ENCODE data around the gene DZIP1L. TPM values are rescaled to one million over a fixed set of nuclear protein-coding genes. Genes with fewer than 3 reads are reported as not detected.

DZIP1L gene
- total and polyA plus RNA-seq, 4 donors: 1.3 to 48.3 (median 18.4) TPM

DNA sequence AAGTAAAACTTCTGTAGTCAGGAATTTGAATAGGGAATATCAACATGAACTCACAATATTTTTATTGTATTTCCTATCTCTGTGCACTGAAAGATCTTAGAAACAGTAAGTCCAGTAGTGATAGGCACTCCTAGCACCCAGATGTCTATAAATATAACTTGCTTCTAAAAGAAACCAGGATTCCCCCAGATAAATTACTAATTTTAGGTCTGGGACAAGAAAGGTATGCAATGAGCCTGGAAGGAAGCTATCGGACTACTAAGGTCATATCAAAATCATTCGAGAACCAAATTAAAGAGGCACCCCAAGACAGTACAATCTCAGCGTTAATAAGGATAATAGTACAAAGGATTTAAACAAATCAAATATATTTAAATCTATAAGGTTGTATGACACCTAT, 58.0 kb downstream of the DZIP1L start:
- Histone ChIP-seq H3K27ac (ENCODE audit: low read depth in 1 of 2, low read length in 2 of 2) (no peak overlapping the region), H3K4me1 (ENCODE audit: control insufficient read depth in 1 of 2, insufficient read depth in 2 of 2, low read length in 2 of 2) (no peaks in the 10 kb centered on the region), H3K27me3 (ENCODE audit: control insufficient read depth in 1 of 2, insufficient read depth in 2 of 2, low read length in 1 of 2) (no peaks in the 10 kb centered on the region), H3K4me3 (ENCODE audit: low read length in 2 of 2) (no peak overlapping the region), H3K9me3 (ENCODE audit: control insufficient read depth, low read length) (no peaks in the 10 kb centered on the region), H3K36me3 (ENCODE audit: control insufficient read depth in 1 of 2, insufficient read depth in 2 of 2, low read length in 1 of 2) (no peaks in the 10 kb centered on the region)
- DNase-seq (no peak), ATAC-seq (ENCODE audit: low FRiP score) (no peak)
- 92 to 96% methylated on average over 3 of the region's 3 CpGs for WGBS, 2 donors
- intact Hi-C loops (cut with DNase I): loop anchor here in 1 of 2 donors (10.0 kb wide), 1 partner anchor 953 kb away; no protein-coding TSS in a partner anchor

DNA sequence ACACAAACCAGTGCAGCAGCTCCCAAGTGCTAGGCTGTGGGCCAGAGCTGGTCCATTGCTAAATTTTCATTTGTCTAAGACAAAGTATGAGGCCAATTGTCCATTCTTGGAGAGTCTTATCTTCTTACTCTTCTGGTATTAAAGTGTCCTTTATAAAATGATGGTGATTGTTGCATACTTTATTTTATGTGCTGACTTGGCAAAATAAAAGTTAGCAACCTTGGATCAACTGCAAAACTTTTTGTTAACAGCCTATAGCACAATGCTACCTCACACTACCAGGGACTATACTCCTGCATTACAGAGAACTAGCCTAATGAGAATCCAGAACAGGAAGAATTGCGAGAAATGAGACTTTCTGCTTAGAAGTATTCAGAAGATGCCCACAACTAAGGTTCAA, 61.4 kb downstream of the DZIP1L start:
- Histone ChIP-seq H3K27me3 (ENCODE audit: control insufficient read depth in 1 of 2, insufficient read depth in 2 of 2, low read length in 1 of 2) (no peaks in the 10 kb centered on the region), H3K4me3 (ENCODE audit: low read length in 2 of 2) (no peak overlapping the region), H3K9me3 (ENCODE audit: control insufficient read depth, low read length) (no peaks in the 10 kb centered on the region), H3K4me1 (ENCODE audit: control insufficient read depth in 1 of 2, insufficient read depth in 2 of 2, low read length in 2 of 2) (no peaks in the 10 kb centered on the region), H3K27ac (ENCODE audit: low read depth in 1 of 2, low read length in 2 of 2) (no peak overlapping the region), H3K36me3 (ENCODE audit: control insufficient read depth in 1 of 2, insufficient read depth in 2 of 2, low read length in 1 of 2) (peaks cover 0 to under 1% of the 10 kb centered on the region in 2 donors)
- intact Hi-C loops (cut with DNase I): loop anchor here in 1 of 2 donors (10.0 kb wide), 1 partner anchor 949 kb away; no protein-coding TSS in a partner anchor
- ATAC-seq (ENCODE audit: low FRiP score) (no peak), DNase-seq (no peak)
- WGBS, 2 donors: 96 to 97% methylated on average over 1 of the region's 1 CpG

DNA sequence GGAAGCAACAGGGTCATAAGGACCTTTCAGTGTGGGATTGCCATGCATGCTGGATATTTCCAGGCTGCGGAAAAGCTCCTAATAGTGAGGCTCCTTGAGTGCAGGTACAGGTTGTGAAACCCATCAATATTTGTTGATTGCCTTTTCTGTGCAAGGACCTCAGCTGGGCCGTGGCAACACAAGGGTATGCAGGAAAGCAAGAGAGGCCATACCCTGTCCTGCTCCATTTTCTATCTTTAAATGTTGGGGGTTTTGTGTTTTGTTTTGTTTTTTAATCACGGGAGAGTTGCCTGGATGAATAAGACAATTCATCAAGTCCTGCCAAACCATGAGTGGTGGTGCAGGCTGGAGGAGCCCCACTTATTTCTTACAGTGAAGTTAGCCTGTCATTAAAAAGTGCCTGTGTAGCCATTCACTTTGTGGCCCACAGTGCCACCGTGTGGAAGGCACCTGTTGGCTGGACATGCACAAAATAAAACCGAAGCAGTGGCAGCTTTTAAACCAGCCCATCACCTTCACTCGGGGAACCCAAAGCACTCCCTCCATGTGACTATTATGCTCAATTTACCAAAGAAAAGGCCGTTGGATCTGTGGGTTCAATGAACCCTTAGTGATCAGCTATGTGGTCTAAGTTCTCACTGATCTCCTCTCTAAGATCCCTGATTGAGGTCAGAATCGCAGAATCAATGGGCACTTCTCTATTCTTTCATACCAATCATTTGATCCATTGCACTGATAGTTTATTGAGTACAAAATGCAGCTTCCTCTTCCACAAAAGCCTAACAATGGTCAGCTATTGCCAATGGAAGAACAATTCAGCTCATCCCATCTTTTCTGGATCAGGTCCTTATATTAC, 63.2 kb downstream of the DZIP1L start:
- no peak for ATAC-seq (ENCODE audit: low FRiP score)
- Histone ChIP-seq H3K4me3 (ENCODE audit: low read length in 2 of 2) (no peak overlapping the region), H3K27ac (ENCODE audit: low read depth in 1 of 2, low read length in 2 of 2) (no peak overlapping the region), H3K27me3 (ENCODE audit: control insufficient read depth in 1 of 2, insufficient read depth in 2 of 2, low read length in 1 of 2) (no peaks in the 10 kb centered on the region), H3K9me3 (ENCODE audit: control insufficient read depth, low read length) (no peaks in the 10 kb centered on the region), H3K36me3 (ENCODE audit: control insufficient read depth in 1 of 2, insufficient read depth in 2 of 2, low read length in 1 of 2) (peaks cover 0 to 4% of the 10 kb centered on the region in 2 donors), H3K4me1 (ENCODE audit: control insufficient read depth in 1 of 2, insufficient read depth in 2 of 2, low read length in 2 of 2) (no peaks in the 10 kb centered on the region)
- intact Hi-C loops (cut with DNase I): loop anchor here in 1 of 2 donors (10.0 kb wide), 1 partner anchor 947 kb away; no protein-coding TSS in a partner anchor
- 41 to 47% methylated on average over 8 of the region's 8 CpGs for WGBS, 2 donors
- no peak for DNase-seq

DNA sequence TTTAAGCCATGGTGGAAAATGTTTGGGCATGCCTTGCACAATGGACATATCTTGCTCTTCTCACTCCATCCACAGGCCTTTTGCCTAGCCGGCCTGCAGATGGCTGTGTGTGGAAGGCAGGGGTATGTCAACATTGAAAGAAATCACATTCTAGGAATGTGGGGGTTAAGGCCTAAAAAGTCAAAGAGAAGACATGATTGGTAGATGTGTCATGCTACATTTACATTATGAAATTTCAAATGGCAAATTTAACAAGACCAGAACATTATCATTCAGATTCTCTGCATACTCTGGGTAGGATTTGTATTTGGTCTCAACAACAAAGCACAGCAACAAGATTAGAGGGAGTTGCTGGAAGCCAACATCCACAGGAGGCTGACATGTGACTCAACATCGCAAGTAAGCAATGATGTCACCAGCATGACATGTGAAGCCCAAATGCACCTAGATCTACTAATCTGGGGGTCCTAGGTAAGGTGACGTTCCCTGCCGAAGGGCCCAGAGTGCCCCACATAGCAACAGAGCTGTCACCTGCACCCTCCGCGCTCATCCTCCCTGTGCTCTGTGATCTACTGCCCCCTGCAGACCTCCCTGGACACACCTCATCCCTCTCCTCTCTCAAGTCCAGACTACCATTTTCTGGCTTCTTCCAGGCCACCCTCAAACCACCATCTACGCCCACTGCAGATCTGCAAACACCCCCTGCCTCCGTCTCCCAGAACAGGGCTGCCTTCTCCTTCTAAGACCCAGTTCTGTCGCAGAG, 66.1 kb downstream of the DZIP1L start:
- DNase-seq (no peak), ATAC-seq (ENCODE audit: low FRiP score) (no peak)
- no peaks in the 10 kb centered on the region for H3K4me1 ChIP-seq (ENCODE audit: control insufficient read depth in 1 of 2, insufficient read depth in 2 of 2, low read length in 2 of 2)
- H3K27ac ChIP-seq (ENCODE audit: low read depth in 1 of 2, low read length in 2 of 2): no peak overlapping the region
- H3K4me3 ChIP-seq (ENCODE audit: low read length in 2 of 2): no peak overlapping the region
- WGBS, 2 donors: 81 to 85% methylated on average over 9 of the region's 9 CpGs
- H3K9me3 ChIP-seq (ENCODE audit: control insufficient read depth, low read length): no peaks in the 10 kb centered on the region
- no peaks in the 10 kb centered on the region for H3K27me3 ChIP-seq (ENCODE audit: control insufficient read depth in 1 of 2, insufficient read depth in 2 of 2, low read length in 1 of 2)
- H3K36me3 ChIP-seq (ENCODE audit: control insufficient read depth in 1 of 2, insufficient read depth in 2 of 2, low read length in 1 of 2): peaks cover 0 to 8% of the 10 kb centered on the region in 2 donors
- intact Hi-C loops (cut with DNase I): no loop called here

DNA sequence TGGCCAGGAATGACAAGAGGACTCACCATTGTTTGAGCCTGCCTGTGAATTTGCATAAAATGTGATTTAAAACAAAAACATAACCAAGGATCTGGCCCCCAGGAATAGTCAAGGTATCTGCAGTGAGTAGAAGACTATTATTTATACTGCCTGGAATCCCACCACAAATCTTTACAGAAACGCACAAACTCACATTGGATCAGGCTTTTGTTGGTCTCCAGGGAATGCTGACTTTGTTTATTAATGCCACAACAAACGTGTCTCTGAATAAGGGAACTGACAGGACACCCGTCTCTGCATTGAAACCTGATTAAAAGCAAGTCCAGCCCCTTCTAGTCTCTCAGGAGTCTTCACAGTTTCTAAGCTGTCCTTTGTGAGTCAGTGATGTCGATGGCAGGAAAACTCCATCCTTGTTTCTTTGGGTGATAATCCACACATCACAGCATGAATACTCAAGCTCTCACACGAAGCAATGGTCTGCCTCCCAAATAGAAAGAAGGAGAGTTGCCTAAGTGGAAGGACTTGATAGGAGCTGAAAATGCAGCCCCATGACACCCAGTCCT, 67.7 kb downstream of the DZIP1L start:
- H3K4me3 ChIP-seq (ENCODE audit: low read length in 2 of 2): no peak overlapping the region
- ATAC-seq (ENCODE audit: low FRiP score) (no peak), DNase-seq (no peak)
- intact Hi-C loops (cut with DNase I): no loop called here
- H3K9me3 ChIP-seq (ENCODE audit: control insufficient read depth, low read length): no peaks in the 10 kb centered on the region
- peaks cover 0 to 8% of the 10 kb centered on the region in 2 donors for H3K36me3 ChIP-seq (ENCODE audit: control insufficient read depth in 1 of 2, insufficient read depth in 2 of 2, low read length in 1 of 2)
- 60 to 67% methylated on average over 5 of the region's 5 CpGs for WGBS, 2 donors
- no peak overlapping the region for H3K27ac ChIP-seq (ENCODE audit: low read depth in 1 of 2, low read length in 2 of 2)
- no peaks in the 10 kb centered on the region for H3K27me3 ChIP-seq (ENCODE audit: control insufficient read depth in 1 of 2, insufficient read depth in 2 of 2, low read length in 1 of 2)
- H3K4me1 ChIP-seq (ENCODE audit: control insufficient read depth in 1 of 2, insufficient read depth in 2 of 2, low read length in 2 of 2): no peaks in the 10 kb centered on the region

DNA sequence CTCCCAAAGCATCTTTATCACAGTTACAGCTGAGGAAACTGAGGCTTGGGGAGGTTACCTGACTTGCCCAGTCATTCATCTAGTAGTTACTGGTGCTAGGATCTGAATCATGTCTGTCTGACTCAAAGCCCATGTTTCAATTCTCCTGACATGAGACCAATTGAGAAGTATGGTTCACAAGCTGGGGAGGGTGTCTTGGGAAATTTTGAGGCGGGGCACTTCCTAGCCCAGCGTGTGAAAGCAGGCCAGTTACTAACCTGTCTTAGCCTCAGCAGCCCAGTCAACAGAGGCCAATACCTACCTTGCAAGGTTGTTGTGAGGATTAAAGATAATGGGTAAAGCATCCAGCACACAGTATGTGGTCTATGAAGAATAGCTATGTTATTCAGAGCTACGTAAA, 68.5 kb downstream of the DZIP1L start:
- WGBS, 2 donors: 54 to 56% methylated on average over 3 of the region's 3 CpGs
- H3K36me3 ChIP-seq (ENCODE audit: control insufficient read depth in 1 of 2, insufficient read depth in 2 of 2, low read length in 1 of 2): peaks cover 0 to 8% of the 10 kb centered on the region in 2 donors
- H3K4me1 ChIP-seq (ENCODE audit: control insufficient read depth in 1 of 2, insufficient read depth in 2 of 2, low read length in 2 of 2): no peaks in the 10 kb centered on the region
- intact Hi-C loops (cut with DNase I): no loop called here
- ATAC-seq (ENCODE audit: low FRiP score) (no peak), DNase-seq (no peak)
- H3K9me3 ChIP-seq (ENCODE audit: control insufficient read depth, low read length): no peaks in the 10 kb centered on the region
- H3K4me3 ChIP-seq (ENCODE audit: low read length in 2 of 2): no peak overlapping the region
- no peaks in the 10 kb centered on the region for H3K27me3 ChIP-seq (ENCODE audit: control insufficient read depth in 1 of 2, insufficient read depth in 2 of 2, low read length in 1 of 2)
- no peak overlapping the region for H3K27ac ChIP-seq (ENCODE audit: low read depth in 1 of 2, low read length in 2 of 2)

DNA sequence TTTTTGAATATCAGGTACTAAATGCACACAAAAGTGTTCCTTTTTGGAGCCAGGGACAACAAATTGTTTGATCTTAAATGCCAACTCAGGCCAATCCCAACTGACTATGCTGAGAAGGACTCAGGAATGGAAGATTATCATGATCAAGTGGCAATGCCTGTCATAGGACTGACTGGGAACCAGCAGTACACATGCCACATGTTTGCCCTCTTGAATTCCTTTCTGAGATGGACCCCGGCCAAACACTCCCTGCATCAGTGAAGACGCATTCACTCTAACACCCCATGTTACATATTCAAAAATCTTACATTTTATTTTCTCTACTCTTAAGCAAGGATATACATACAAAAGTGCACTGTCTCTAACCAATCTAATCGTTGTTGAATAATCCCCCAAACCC, 69.3 kb downstream of the DZIP1L start:
- intact Hi-C loops (cut with DNase I): no loop called here
- no peaks in the 10 kb centered on the region for H3K9me3 ChIP-seq (ENCODE audit: control insufficient read depth, low read length)
- DNase-seq: no peak
- H3K36me3 ChIP-seq (ENCODE audit: control insufficient read depth in 1 of 2, insufficient read depth in 2 of 2, low read length in 1 of 2): peaks cover 0 to 8% of the 10 kb centered on the region in 2 donors
- H3K4me3 ChIP-seq (ENCODE audit: low read length in 2 of 2): no peak overlapping the region
- 83 to 85% methylated on average over 3 of the region's 3 CpGs for WGBS, 2 donors
- H3K27ac ChIP-seq (ENCODE audit: low read depth in 1 of 2, low read length in 2 of 2): no peak overlapping the region
- no peak for ATAC-seq (ENCODE audit: low FRiP score)
- no peaks in the 10 kb centered on the region for H3K4me1 ChIP-seq (ENCODE audit: control insufficient read depth in 1 of 2, insufficient read depth in 2 of 2, low read length in 2 of 2)
- no peaks in the 10 kb centered on the region for H3K27me3 ChIP-seq (ENCODE audit: control insufficient read depth in 1 of 2, insufficient read depth in 2 of 2, low read length in 1 of 2)

DNA sequence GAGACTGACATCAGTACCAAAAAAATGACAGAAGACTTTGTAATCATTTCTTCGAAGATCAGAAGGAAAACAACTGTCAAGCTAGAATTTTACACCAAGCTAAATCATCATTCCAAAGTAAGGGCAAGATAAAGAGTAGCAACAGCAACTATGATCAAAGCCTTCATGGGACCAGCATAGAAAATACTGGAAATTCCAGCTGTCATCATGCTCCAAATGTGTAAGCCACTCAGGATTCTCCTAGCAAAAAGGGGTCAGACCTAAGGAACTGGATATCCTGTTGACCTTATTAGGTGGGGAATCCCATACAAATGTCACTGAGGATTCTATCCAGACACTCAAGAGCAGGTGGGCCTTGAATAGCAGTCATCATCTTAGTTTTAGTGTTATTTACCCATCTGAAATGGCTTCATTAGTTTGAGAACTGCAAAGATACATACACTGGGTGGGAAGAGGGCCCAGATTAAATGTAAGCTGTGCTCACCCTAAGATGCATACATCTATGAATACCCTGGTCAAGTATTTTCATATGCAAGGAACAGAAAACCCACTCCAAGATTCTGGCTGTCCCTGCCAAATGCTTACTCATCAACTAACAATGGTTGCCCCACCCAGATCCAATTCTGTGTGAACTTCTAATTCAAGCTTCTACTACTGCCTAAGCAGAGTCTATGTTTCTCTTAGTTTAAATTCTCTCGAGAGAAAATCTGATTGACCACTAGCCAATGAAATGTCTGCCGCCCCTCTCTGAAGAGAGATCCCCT, 72.0 kb downstream of the DZIP1L start:
- no peaks in the 10 kb centered on the region for H3K9me3 ChIP-seq (ENCODE audit: control insufficient read depth, low read length)
- intact Hi-C loops (cut with DNase I): no loop called here
- ATAC-seq (ENCODE audit: low FRiP score) (no peak), DNase-seq (no peak)
- H3K4me3 ChIP-seq (ENCODE audit: low read length in 2 of 2): no peak overlapping the region
- 46 to 54% methylated on average over 3 of the region's 3 CpGs for WGBS, 2 donors
- peaks cover 0 to 4% of the 10 kb centered on the region in 2 donors for H3K36me3 ChIP-seq (ENCODE audit: control insufficient read depth in 1 of 2, insufficient read depth in 2 of 2, low read length in 1 of 2)
- no peaks in the 10 kb centered on the region for H3K27me3 ChIP-seq (ENCODE audit: control insufficient read depth in 1 of 2, insufficient read depth in 2 of 2, low read length in 1 of 2)
- H3K27ac ChIP-seq (ENCODE audit: low read depth in 1 of 2, low read length in 2 of 2): no peak overlapping the region
- H3K4me1 ChIP-seq (ENCODE audit: control insufficient read depth in 1 of 2, insufficient read depth in 2 of 2, low read length in 2 of 2): no peaks in the 10 kb centered on the region
